Measurements from ENCODE around the gene PHETA1.

Gene PHETA1

GRCh38 chr12:111368788-111369495 lies at the start of gene PHETA1:
PHETA1 (minus strand) TSS chr12:111369095; CDS start chr12:111363427, 5,668 bp downstream.
- DNase-seq, result peak; percentile 95

GRCh38 chr12:111418594-111418880 lies 49.6 kb upstream of the PHETA1 start:
- no peak for DNase-seq

GRCh38 chr12:111417784-111418593 lies 49.1 kb upstream of the PHETA1 start:
- DNase-seq, result no peak

GRCh38 chr12:111417290-111417689 lies 48.4 kb upstream of the PHETA1 start:
- no peak for DNase-seq

GRCh38 chr12:111414711-111415252 lies 45.9 kb upstream of the PHETA1 start:
- no peak for DNase-seq

- no peak for DNase-seq
Measured at GRCh38 chr12:111413442-111414086, 44.7 kb upstream of the PHETA1 start.

GRCh38 chr12:111412830-111413441 lies 44.0 kb upstream of the PHETA1 start:
- no peak for DNase-seq

GRCh38 chr12:111412007-111412829 lies 43.3 kb upstream of the PHETA1 start:
- DNase-seq, result no peak

GRCh38 chr12:111411185-111411764 lies 42.4 kb upstream of the PHETA1 start:
- no peak for DNase-seq

GRCh38 chr12:111410431-111411184 lies 41.7 kb upstream of the PHETA1 start:
- DNase-seq, result no peak

GRCh38 chr12:111409780-111410430 lies 41.0 kb upstream of the PHETA1 start:
- DNase-seq, result peak; percentile 68

- no peak for DNase-seq
Measured at GRCh38 chr12:111409403-111409779, 40.5 kb upstream of the PHETA1 start.

GRCh38 chr12:111408686-111409402 lies 39.9 kb upstream of the PHETA1 start:
- DNase-seq, result no peak

GRCh38 chr12:111408116-111408440 lies 39.2 kb upstream of the PHETA1 start:
- DNase-seq, result no peak

- DNase-seq, result no peak
Measured at GRCh38 chr12:111407377-111408115, 38.7 kb upstream of the PHETA1 start.

- peak; percentile 64 for DNase-seq
Measured at GRCh38 chr12:111406474-111407376, 37.8 kb upstream of the PHETA1 start.

GRCh38 chr12:111405859-111406473 lies 37.1 kb upstream of the PHETA1 start, which contains the start of gene SH2B3:
SH2B3 (plus strand) TSS chr12:111405923; CDS start chr12:111418146, 12,223 bp downstream.
- DNase-seq, result peak; percentile 84
